ENCODE data around the gene HECTD2.
"Not testable (repeated sequence)": the region's sequence is repeated elsewhere in the genome, so short reads cannot be mapped to it uniquely, and the experiment has no call there.

Gene HECTD2

DNA sequence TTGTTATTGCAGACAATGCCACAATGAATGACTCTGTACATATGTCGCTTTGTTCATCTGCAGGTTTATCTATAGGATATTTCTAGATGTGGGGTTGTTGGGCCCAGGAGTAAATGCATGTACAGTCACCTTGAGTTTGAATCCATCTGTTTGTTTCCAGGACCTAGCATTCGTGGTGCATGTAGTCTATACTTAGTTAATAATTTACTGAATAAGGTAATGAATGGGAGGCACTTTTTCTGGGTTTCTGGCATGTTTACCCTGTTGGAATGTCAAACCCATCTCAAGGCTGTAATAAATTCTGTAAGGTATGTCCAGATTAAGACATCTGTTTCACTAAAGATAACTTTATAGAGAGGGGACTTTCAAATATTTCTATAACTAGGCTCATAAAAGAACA, 23.5 kb downstream of the HECTD2 start:
- Histone ChIP-seq H3K9me3 (no peaks in the 10 kb centered on the region), H3K36me3 (no peaks in the 10 kb centered on the region), H3K27me3 (no peaks in the 10 kb centered on the region), H3K4me1 (ENCODE audit: control insufficient read depth in 1 of 2, insufficient read depth in 1 of 2, low read depth in 1 of 2, low read length in 1 of 2) (no peaks in the 10 kb centered on the region), H3K4me3 (ENCODE audit: low read depth in 1 of 2, low read length in 1 of 2) (no peak overlapping the region), H3K27ac (no peak overlapping the region)
- TF ChIP-seq, protein P1, sequence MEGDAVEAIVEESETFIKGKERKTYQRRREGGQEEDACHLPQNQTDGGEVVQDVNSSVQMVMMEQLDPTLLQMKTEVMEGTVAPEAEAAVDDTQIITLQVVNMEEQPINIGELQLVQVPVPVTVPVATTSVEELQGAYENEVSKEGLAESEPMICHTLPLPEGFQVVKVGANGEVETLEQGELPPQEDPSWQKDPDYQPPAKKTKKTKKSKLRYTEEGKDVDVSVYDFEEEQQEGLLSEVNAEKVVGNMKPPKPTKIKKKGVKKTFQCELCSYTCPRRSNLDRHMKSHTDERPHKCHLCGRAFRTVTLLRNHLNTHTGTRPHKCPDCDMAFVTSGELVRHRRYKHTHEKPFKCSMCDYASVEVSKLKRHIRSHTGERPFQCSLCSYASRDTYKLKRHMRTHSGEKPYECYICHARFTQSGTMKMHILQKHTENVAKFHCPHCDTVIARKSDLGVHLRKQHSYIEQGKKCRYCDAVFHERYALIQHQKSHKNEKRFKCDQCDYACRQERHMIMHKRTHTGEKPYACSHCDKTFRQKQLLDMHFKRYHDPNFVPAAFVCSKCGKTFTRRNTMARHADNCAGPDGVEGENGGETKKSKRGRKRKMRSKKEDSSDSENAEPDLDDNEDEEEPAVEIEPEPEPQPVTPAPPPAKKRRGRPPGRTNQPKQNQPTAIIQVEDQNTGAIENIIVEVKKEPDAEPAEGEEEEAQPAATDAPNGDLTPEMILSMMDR (IDR thresholded peaks at IDR 0.05), result no peak

DNA sequence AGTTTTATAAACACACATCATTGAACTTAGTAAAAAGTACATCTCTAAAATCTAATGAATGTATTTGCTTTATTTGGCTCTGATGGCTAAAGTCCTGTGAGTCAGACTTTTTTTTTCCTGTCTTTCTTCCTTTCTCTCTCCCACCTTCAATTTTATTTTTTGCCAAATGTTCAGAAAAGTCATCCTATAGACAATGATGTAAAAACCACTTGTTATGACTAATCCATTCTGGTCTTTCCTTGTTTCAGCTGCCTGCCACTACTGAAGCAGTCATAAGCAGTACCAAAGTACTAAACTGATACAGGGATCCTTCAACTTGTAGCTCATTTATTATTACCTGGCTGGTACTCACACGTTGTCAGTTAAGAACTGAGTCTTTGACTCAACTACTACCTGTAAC, 23.9 kb downstream of the HECTD2 start:
- Histone ChIP-seq H3K27me3 (no peaks in the 10 kb centered on the region), H3K36me3 (no peaks in the 10 kb centered on the region), H3K4me1 (ENCODE audit: control insufficient read depth in 1 of 2, insufficient read depth in 1 of 2, low read depth in 1 of 2, low read length in 1 of 2) (no peaks in the 10 kb centered on the region), H3K9me3 (no peaks in the 10 kb centered on the region), H3K27ac (no peak overlapping the region), H3K4me3 (ENCODE audit: low read depth in 1 of 2, low read length in 1 of 2) (no peak overlapping the region)
- TF ChIP-seq, protein P1 (IDR thresholded peaks at IDR 0.05), result no peak

DNA sequence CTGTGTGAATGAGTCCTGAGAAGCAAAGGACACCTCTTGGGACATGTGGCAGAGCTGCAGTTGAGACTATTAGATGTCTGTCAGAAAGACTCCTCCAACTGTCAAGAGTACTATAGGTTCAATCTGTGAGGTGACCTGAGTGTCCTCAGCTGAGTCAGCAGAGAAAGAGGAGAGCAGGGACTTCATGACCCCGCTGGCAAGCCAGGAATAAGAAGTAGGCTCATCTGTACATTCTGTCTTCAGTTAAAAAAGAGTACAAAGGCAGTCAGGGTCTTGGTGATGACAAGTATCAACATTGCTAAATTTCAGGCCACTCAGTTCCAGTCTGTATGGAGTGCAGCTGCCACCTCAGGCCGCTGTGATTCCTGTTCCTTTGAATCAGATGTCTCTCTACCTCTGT, 25.1 kb downstream of the HECTD2 start:
- H3K36me3 ChIP-seq, result no peaks in the 10 kb centered on the region
- no peaks in the 10 kb centered on the region for H3K4me1 ChIP-seq (ENCODE audit: control insufficient read depth in 1 of 2, insufficient read depth in 1 of 2, low read depth in 1 of 2, low read length in 1 of 2)
- no peaks in the 10 kb centered on the region for H3K9me3 ChIP-seq
- H3K4me3 ChIP-seq (ENCODE audit: low read depth in 1 of 2, low read length in 1 of 2), result no peak overlapping the region
- TF ChIP-seq, protein P1 (IDR thresholded peaks at IDR 0.05), result no peak
- H3K27ac ChIP-seq, result no peak overlapping the region
- no peaks in the 10 kb centered on the region for H3K27me3 ChIP-seq

DNA sequence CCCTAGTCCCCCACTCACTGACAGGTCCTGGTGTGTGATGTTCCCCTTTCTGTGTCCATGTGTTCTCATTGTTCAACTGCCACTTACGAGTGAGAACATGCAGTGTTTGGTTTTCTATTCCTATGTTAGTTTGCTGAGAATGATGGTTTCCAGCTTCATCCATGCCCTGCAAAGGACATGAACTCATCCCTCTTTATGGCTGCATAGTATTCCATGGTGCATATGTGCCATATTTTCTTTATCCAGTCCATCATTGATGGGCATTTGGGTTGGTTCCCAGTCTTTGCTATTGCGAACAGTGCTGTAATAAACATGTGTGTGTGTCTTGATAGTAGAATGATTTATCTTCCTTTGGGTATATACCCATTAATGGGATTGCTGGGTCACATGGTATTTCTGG, 28.1 kb downstream of the HECTD2 start:
- H3K4me1 ChIP-seq (ENCODE audit: control insufficient read depth in 1 of 2, insufficient read depth in 1 of 2, low read depth in 1 of 2, low read length in 1 of 2); H3K27me3 ChIP-seq; H3K36me3 ChIP-seq; H3K4me3 ChIP-seq (ENCODE audit: low read depth in 1 of 2, low read length in 1 of 2); H3K27ac ChIP-seq; H3K9me3 ChIP-seq: not testable (repeated sequence)

DNA sequence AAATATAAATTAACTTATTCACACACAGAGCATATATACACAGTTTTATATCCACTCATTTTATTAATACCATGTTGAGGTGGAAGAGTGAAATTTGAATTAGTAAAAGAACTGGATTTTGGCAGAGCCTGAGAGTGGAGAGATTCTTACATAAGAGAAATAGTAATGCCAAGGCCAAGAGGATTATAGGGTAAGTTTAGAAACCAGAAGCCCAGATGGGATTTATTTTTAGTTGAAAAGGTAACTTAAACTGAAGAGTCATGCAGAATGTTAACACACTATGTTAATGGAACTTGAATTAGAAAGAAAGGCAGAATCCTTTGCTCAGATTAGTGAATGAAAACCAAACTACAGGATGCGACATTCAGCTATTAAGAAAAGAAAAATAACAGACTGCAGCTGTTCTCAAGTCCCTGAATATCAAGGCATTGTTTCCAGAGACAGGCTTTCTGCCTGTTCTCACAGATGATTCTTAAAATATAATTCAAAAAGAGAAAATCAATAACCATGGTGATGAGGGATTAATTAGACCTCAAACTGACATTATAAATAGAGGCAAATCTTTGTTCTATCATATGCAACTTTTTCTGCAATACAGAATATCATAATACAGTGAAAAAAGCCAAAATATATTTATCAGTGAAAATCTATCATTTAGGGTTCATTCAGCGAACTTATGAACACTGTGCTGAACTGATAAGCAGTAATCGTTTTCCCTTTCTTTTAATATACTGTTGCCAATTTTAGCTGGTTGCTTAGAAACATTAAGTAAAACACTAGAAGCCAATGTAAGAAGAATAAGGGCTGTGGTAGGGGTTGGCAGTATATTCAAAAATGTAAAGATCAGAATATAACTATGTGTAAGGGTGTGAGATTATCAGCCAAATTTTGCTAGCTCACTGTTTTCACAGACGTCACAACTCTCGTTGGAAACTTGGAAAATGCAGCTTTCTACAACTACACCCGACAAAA, 34.4 kb downstream of the HECTD2 start:
- Histone ChIP-seq H3K4me3 (ENCODE audit: low read depth in 1 of 2, low read length in 1 of 2) (no peak overlapping the region), H3K4me1 (ENCODE audit: control insufficient read depth in 1 of 2, insufficient read depth in 1 of 2, low read depth in 1 of 2, low read length in 1 of 2) (no peaks in the 10 kb centered on the region), H3K36me3 (no peaks in the 10 kb centered on the region), H3K27ac (no peak overlapping the region), H3K27me3 (no peaks in the 10 kb centered on the region), H3K9me3 (no peaks in the 10 kb centered on the region)
- TF ChIP-seq, protein P1 (IDR thresholded peaks at IDR 0.05), result no peak

DNA sequence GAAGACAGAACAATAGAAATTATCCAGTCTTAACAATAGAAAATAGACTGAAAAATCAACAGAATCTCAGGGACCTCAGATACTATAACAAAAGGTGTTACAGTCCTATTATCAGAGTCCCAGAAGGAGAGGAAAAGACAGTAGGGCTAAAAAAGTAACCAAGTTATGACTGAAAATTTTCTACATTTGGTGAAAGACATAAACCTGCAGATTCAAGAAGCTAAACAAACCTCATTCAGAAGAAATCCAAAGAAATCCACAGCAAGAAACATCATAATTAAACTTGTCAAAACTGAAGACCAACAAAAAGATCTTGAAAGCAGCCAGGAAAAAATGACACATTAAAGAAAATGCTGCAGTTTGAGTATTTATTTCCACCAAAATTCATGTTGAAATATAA, 41.9 kb downstream of the HECTD2 start:
- no peak overlapping the region for H3K27ac ChIP-seq
- no peak overlapping the region for H3K4me3 ChIP-seq (ENCODE audit: low read depth in 1 of 2, low read length in 1 of 2)
- TF ChIP-seq, protein P1 (IDR thresholded peaks at IDR 0.05), result no peak
- H3K4me1 ChIP-seq (ENCODE audit: control insufficient read depth in 1 of 2, insufficient read depth in 1 of 2, low read depth in 1 of 2, low read length in 1 of 2), result no peaks in the 10 kb centered on the region
- H3K36me3 ChIP-seq, result no peaks in the 10 kb centered on the region
- H3K27me3 ChIP-seq, result no peaks in the 10 kb centered on the region
- no peaks in the 10 kb centered on the region for H3K9me3 ChIP-seq

Data from neutrophil (primary cell).